COR-L47 (cell line): ENCODE measurements around the gene MYL7.

Source experiments
- DNase-seq: peaks from one replicate; lab custom pipeline; 2025; lab: John Stamatoyannopoulos, UW

Gene MYL7

GRCh38 chr7:44112231-44112996 is 28.7 kb downstream of the MYL7 start:
- DNase-seq, result no peak

- DNase-seq, result no peak
Measured at GRCh38 chr7:44111761-44112160, 29.4 kb downstream of the MYL7 start.

GRCh38 chr7:44110719-44111635 is 30.2 kb downstream of the MYL7 start:
- DNase-seq, result peak; percentile 22

GRCh38 chr7:44109991-44110390 is 31.1 kb downstream of the MYL7 start:
- DNase-seq, result no peak

GRCh38 chr7:44108768-44109750 is 32.1 kb downstream of the MYL7 start:
- DNase-seq, result no peak

GRCh38 chr7:44107961-44108767 is 33.0 kb downstream of the MYL7 start:
- DNase-seq, result no peak

GRCh38 chr7:44107116-44107960 is 33.8 kb downstream of the MYL7 start:
- no peak for DNase-seq

GRCh38 chr7:44106311-44107065 is 34.6 kb downstream of the MYL7 start:
- DNase-seq, result no peak

- no peak for DNase-seq
Measured at GRCh38 chr7:44105832-44106231, 35.3 kb downstream of the MYL7 start.

GRCh38 chr7:44104860-44105771 is 36.0 kb downstream of the MYL7 start:
- no peak for DNase-seq

GRCh38 chr7:44103923-44104859 is 36.9 kb downstream of the MYL7 start, which contains the start of gene AEBP1:
Gene AEBP1 (plus strand): TSS chr7:44104345. CDS start chr7:44104666, 321 bp downstream.
- peak; percentile 27 for DNase-seq

- DNase-seq, result no peak
Measured at GRCh38 chr7:44103566-44103922, 37.6 kb downstream of the MYL7 start.

GRCh38 chr7:44102846-44103565 is 38.1 kb downstream of the MYL7 start:
- no peak for DNase-seq

GRCh38 chr7:44101966-44102845 is 38.9 kb downstream of the MYL7 start:
- DNase-seq, result no peak

GRCh38 chr7:44101303-44101965 is 39.7 kb downstream of the MYL7 start:
- DNase-seq, result no peak
